T follicular helper cell (primary cell): ENCODE results near the gene NTRK1.

Source experiments
- DNase-seq: peaks from one replicate; pipeline ENCODE4 v3.0.0-alpha.2; 2020; ENCODE audit warnings: low read depth

Gene NTRK1

DNA sequence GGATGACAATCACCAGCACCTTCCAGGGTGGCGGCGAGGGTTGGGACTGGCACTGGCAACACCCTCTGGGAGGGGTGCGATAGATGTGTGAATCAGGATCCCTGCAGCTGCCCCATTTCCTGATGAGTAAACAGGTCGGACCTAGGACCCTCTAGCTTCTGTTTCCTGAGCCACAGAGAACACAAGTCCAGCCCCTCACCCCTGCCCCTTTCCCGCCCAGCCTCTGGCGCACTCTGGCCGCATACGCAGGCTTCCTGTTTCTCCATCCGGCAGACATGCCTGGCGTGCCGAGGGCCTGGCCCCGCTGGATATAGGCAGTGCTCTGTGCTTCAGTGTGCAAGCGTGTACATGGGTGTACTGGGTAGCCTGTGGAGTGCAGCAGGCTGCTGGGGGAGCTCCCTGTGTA, 37.5 kb downstream of the NTRK1 start:
- DNase-seq: no peak

- no peak for DNase-seq
Observed at GRCh38 chr1:156898971-156899664, 38.5 kb downstream of the NTRK1 start.

- DNase-seq: no peak
Observed at GRCh38 chr1:156899956-156900718, 39.5 kb downstream of the NTRK1 start.

DNA sequence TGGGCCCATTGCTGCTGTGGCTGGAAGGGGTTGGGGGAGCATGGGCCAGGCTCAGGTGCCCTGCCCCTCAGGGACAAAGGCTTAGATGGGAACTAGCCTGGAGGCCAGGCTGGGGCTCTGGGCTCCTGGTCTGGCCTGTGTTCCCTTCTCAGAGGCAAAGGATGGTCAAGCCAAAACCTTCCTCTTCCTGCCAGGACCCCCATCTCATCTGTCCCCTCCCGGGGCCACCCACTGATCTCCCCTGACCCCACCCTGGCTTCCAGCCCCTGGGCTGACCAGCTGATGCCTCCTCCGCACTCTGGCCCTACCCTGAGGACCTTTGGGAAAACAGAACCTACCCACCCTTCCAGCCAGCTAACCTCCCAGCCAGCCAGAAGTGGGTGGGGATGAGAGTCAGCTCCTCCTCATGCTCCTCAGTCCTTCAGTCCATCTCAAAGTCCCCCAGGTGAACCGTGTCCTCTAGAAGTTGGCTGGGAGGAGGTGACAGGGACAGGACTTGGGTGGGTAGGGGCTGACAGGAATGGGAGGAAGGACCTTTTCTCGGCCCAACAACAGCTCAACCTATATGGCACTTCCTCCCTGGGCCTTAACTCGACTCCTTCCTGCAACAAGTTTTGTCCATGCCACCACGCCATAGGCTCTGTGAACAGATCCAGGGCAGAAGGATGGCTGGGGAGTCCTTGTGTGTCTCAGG, 40.4 kb downstream of the NTRK1 start:
- no peak for DNase-seq

GRCh38 chr1:156901590-156901900, 40.9 kb downstream of the NTRK1 start:
- DNase-seq: no peak

DNA sequence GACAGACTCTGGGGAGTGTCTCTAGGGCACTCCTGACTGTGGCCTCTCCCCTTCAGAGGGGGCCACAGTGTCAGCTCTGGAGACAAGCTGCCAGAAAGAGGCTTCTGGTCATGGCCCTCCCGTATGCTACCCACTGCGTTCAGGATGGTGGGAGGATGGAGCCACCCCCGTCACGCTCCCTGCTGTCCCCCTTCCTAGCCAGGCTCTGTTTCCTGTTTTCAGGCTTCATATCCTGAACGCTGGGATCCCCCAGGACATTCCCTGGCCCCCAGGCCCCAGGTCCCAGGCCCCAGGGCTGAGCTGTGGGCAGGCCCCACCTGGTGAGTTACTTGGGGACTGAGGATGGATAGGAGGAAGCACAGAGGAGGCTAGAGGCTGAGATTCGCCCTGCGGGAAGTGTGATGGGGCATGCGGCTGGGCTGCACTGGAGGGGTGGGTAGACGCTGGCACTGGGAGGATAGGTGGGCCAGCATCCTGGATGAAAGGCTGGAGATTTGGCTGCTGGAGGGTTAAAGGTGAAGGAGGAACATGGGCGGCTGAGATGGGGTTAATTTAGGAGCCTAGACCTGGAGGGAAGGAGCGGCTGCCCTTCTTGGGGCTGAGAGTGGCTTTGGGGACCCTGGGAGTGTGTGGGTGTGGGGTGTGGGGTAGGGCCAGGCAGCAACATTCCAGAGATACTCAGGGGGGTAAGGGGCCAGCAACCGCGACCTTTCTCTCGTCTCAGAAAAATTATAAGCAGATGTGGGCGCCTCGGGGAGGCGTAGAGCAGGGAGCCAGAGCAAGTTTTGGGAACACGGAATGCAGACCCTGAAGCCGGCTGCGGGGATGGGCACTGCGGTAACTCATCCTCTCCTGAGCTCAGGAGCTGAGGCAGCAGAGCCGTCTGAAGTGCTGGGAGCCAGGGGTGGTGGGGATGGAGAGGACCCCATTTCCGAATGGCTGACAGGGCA, 41.6 kb downstream of the NTRK1 start:
- DNase-seq: no peak

DNA sequence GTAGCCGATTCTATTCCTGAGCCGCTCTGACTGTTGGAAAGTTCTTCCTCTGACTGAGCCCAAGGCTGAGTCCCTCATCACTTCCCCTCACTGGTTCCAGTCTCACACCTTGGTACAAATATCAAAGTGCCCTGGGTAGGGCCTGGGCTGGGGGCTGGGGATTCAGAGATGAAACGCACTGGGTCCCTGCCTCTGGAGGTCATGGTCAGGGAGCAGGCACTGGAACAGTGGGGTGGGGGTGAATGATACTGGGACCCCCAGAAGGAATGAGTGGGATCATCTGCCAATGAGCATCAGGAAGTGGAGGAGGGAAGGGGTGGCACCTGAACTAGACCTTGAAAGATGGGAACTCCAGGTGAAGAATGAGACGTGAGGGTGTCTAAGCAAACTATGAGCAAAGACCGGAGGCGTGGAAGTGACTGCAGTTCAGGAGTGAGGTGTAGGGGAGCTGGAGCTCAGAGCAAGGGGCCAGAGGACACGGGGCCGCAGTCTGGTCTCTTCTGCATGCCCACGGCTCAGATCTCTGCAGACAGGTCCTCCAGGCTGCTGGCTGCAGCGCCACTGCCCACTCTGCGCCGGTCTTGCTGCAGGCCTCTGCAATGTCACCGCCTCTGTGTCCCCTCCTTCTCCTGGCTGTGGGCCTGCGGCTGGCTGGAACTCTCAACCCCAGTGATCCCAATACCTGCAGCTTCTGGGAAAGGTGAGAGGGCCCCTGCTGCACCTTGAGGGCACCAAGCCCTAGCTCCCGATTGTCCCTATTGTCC, 42.8 kb downstream of the NTRK1 start:
- DNase-seq: no peak

- DNase-seq: no peak
Observed at GRCh38 chr1:156904187-156904959, 43.7 kb downstream of the NTRK1 start.

DNA sequence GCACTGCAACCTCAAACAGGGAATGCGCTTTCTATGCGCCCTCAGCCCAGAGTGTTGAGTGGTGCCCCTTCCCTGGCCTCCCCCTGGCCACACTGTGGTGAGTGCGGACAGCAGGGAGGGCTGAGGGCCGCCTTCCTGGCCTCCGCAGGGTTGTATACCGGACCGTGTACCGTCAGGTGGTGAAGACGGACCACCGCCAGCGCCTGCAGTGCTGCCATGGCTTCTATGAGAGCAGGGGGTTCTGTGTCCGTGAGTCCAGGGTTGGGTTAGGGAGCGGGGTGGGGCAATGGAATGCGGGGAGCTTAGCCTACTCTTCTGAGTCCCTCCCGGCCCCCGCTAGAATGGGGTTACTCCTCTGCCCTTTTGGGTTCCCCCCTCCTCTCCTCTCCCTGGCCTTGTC, 44.5 kb downstream of the NTRK1 start:
- no peak for DNase-seq

- no peak for DNase-seq
Observed at GRCh38 chr1:156905651-156906050, 45.0 kb downstream of the NTRK1 start.

- DNase-seq: no peak
Observed at GRCh38 chr1:156906206-156906906, 45.7 kb downstream of the NTRK1 start.

- DNase-seq: no peak
Observed at GRCh38 chr1:156908541-156908940, 47.9 kb downstream of the NTRK1 start.

GRCh38 chr1:156908955-156909354, 48.3 kb downstream of the NTRK1 start:
- DNase-seq: no peak

- no peak for DNase-seq
Observed at GRCh38 chr1:156909671-156910070, 49.0 kb downstream of the NTRK1 start.

GRCh38 chr1:156910309-156910782, 49.7 kb downstream of the NTRK1 start:
- peak; percentile 33 for DNase-seq

DNA sequence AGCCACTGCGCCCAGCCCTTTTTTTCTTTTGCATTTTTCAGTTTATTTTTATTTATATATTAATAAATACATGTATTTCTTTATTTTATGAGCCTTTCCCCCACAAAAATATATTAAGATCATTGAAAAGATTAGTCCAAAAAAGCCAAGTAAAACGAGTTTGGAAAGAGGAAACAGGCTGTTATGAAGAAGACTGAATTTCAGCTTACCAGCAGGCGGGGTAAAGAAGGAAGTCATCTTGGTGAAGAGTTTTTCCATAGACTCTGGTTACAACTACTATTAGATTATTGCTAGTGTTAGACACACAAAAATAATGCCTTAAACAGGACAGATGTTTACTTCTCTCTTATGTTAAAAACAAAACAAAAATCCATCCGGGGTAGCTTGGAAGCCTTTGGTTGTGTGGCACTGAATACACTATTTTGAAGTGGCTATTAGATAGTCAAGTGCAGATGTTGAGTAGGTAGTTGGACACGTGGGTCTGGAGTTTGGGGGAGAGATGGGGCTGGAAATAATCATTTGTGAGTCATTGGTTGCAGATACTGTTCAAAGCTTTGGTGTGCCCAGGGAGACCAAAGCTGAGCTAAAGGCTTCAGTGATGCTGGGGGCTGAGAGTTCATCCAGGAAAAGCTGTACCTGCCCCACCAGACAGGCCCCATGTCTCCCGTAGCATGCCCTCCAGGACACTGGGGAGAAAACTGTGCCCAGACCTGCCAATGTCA, 51.1 kb downstream of the NTRK1 start:
- DNase-seq: no peak

- no peak for DNase-seq
Observed at GRCh38 chr1:156912310-156912709, 51.6 kb downstream of the NTRK1 start.

GRCh38 chr1:156912861-156913808, 52.5 kb downstream of the NTRK1 start:
- no peak for DNase-seq
